Pancreas (tissue), 10 donors: ENCODE measurements around the gene CHD5. TPM values are rescaled to one million over a fixed set of nuclear protein-coding genes. Genes with fewer than 3 reads are reported as not detected.

ENCODE experiments used
- ATAC-seq, 4 donors: fragments of 200-7000 bp; cut with Tn5 transposase; one replicate each; pipeline versions ENCODE4 v1.8.0 to v1.9.1; 2020; ENCODE audit warnings: mild to moderate bottlenecking in 4 of 4, moderate library complexity in 4 of 4
- DNase-seq, 6 donors: peaks; one replicate each; pipeline ENCODE4 v3.0.0-alpha.2; 2020
- FAIRE-seq: peaks from 2 replicates; lab custom pipeline; 2012; peaks lifted over from hg19 to GRCh38; lab: Jason Lieb, UNC
- H3K27ac ChIP-seq, 4 donors: fragments of 200-600 bp; sonication (generic); 1 replicate in 3 of 4; 2 replicates in 1 of 4; pipeline versions ENCODE4 v1.5.0 to v1.8.0; 2020
- H3K27me3 ChIP-seq, 4 donors: fragments of 200-600 bp; one replicate each; pipeline ENCODE4 v1.8.0; 2021
- H3K36me3 ChIP-seq, 3 donors: fragments of 200-600 bp; sonication (generic) in 1 of 3; one replicate each; pipeline versions ENCODE4 v1.5.0 to v1.8.0; 2020 to 2021
- H3K4me1 ChIP-seq, 3 donors: fragments of 200-600 bp; one replicate each; pipeline ENCODE4 v1.8.0; 2021
- H3K4me3 ChIP-seq, 4 donors: fragments of 200-600 bp; sonication (generic) in 2 of 4; one replicate each; pipeline versions ENCODE4 v1.5.0 to v1.8.0; 2020 to 2021
- H3K9me3 ChIP-seq, 4 donors: fragments of 200-600 bp; one replicate each; pipeline ENCODE4 v1.8.0; 2021
- WGBS, 2 donors: extraction: QIAGEN DNeasy Blood & Tissue Kit; methylation state at CpG; one replicate each; pipeline ENCODE4 v1.1.7; 2013; 5-methylcytosine and 5-hydroxymethylcytosine counted together
- intact Hi-C, 3 donors: fragments of 100-400 bp; cut with DNase I; formaldehyde crosslinking; loops; one replicate each; pipeline versions ENCODE4 v1.11.1 to v1.14.2; 2022
- polyA plus RNA-seq, 2 donors: library from polyadenylated mRNA; stranded (reverse); fragments of 200-250 nt; gene quantifications; one replicate each; pipeline ENCODE4 v1.2.3, GENCODE V29; 2013
- total RNA-seq, 6 donors: library from RNA; stranded (reverse); fragmentation: NEBNext Ultra II Directional in 4 of 6; extraction: Animal tissue kit (Norgen Biotek cat#: 25700) in 4 of 6; gene quantifications; one replicate each; pipeline versions ENCODE4 v1.2.1 to v1.2.4, GENCODE V29; 2021 to 2023
- TF ChIP-seq, protein P1 (sequence below), 4 donors: fragments of 200-600 bp; sonication (generic) in 3 of 4; IDR thresholded peaks; one replicate each; pipeline versions ENCODE4 v1.5.0 to v1.8.0; 2021; ENCODE audit warnings: antibody characterized with exemption in 4 of 4
- donor health status: healthy with polysubstance abuse.
- donor health status: DM: no; HTN: no; CAD: no; lungs with moderate emphysema.
- donor health status: DM: no; HTN: no; CAD: no.
- donor health status: control.
- donor health status: control.
- donor health status: Bipolar disorder and iron deficiency.
- donor health status: DM: yes; HTN: yes; CAD: no.
- donor health status: DM: no; HTN: no; CAD: no.
- donor health status: DM: no; HTN: no; CAD: no.
- donor health status: DM: yes; HTN: yes; CAD: no.

CHD5 gene
- total and polyA plus RNA-seq, 8 donors: 0.09 to 2.9 (median 0.40) TPM

DNA sequence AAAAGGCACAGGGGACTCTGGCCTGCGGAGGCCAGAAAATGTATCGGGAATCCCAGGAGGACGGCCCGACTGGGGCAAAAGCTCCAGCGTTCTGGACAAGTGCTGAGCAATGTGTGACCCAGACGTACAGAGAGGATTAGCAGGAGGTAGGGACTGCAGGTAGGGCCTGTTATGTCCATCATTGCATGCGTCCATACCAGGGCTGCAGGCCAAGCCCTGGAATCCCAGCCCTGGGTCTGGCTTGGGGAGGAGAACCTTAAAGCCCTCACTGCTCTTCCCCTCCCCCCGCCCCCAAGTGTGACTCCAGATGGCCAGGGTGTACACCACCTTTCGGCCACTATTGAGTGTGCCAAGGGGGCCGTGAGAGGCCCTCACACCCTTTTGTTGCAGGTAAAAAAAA, 27.8 kb upstream of the CHD5 start:
- FAIRE-seq (no peak), ATAC-seq (no peak), DNase-seq (no peak)
- intact Hi-C loops: no loop called here
- no peak overlapping the region for H3K27ac ChIP-seq
- H3K27me3 ChIP-seq: no peaks in the 10 kb centered on the region
- H3K9me3 ChIP-seq: no peaks in the 10 kb centered on the region
- peaks cover 0 to 3% (median 0%) of the 10 kb centered on the region in 3 donors for H3K4me1 ChIP-seq
- TF ChIP-seq, protein P1, sequence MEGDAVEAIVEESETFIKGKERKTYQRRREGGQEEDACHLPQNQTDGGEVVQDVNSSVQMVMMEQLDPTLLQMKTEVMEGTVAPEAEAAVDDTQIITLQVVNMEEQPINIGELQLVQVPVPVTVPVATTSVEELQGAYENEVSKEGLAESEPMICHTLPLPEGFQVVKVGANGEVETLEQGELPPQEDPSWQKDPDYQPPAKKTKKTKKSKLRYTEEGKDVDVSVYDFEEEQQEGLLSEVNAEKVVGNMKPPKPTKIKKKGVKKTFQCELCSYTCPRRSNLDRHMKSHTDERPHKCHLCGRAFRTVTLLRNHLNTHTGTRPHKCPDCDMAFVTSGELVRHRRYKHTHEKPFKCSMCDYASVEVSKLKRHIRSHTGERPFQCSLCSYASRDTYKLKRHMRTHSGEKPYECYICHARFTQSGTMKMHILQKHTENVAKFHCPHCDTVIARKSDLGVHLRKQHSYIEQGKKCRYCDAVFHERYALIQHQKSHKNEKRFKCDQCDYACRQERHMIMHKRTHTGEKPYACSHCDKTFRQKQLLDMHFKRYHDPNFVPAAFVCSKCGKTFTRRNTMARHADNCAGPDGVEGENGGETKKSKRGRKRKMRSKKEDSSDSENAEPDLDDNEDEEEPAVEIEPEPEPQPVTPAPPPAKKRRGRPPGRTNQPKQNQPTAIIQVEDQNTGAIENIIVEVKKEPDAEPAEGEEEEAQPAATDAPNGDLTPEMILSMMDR (IDR thresholded peaks at IDR 0.05): no peak
- 91 to 92% methylated on average over 10 of the region's 10 CpGs for WGBS, 2 donors
- no peak overlapping the region for H3K4me3 ChIP-seq
- H3K36me3 ChIP-seq: peaks cover 0 to 5% (median 0%) of the 10 kb centered on the region in 3 donors

DNA sequence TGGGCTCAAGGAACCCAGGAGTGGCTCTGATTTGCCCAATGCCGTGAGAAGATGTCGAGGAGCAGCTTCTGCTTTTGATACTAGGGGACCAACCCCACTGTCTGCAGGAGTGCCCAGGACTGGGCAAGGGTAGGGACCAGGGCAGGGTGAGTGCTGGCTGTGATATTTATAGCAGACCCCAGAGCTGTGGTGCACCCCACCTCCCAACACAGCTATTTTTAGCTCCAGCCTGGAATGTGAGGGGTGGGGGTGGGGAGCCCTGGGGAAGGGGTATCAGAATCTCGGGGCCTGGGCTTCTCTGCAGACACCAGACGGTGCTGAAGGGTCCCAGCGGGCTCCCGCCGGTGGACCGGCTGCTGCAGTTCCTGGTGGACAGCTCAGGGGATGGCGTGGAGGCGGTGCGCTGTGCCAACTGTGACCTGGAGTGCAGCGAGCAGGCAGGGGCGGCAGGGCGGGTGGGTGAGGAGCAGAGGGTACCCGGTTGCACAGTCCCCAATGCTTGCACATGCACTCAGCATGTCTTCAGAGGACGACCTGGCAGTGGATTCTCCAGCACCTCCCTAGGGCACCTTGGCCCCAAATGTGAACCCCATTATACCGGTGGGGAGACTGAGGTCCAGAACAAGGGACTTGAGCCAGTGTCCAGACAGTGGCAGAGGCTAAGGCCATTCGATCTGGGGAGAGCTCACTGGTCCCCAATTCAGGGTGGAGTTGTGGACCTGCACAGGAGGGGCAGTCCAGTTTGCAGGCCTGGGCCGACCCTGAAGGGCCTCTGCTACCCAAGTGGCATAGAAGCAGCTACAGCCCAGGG, 27.2 kb upstream of the CHD5 start:
- H3K36me3 ChIP-seq: peaks cover 0 to 5% (median 0%) of the 10 kb centered on the region in 3 donors
- no peaks in the 10 kb centered on the region for H3K9me3 ChIP-seq
- FAIRE-seq (no peak), ATAC-seq (no peak), DNase-seq (peak in 2 of 6 donors; percentile 39 to 57)
- H3K4me3 ChIP-seq: peak overlapping the region in 2 of 4 donors; percentile 59 to 77
- H3K4me1 ChIP-seq: peaks cover 0 to 3% (median 0%) of the 10 kb centered on the region in 3 donors
- TF ChIP-seq, protein P1 (IDR thresholded peaks at IDR 0.05): no peak
- H3K27ac ChIP-seq: no peak overlapping the region
- intact Hi-C loops: no loop called here
- 87 to 88% methylated on average over 15 to 19 of the region's 19 CpGs for WGBS, 2 donors
- no peaks in the 10 kb centered on the region for H3K27me3 ChIP-seq

DNA sequence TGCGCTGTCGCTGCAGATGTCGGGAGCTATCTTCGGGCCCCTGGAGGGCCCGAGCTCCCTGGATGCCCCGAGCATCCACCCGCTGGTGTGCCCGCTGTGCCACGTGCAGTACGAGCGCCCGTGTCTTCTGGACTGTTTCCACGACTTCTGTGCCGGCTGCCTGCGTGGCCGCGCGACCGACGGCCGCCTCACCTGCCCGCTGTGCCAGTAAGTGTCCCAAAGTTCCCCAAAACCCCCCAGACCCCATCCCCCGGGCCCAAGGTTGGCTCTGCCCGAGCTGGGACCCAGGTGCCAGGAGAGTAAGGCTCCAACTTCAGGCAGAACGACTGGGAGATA, 26.4 kb upstream of the CHD5 start:
- no peaks in the 10 kb centered on the region for H3K9me3 ChIP-seq
- TF ChIP-seq, protein P1 (IDR thresholded peaks at IDR 0.05): no peak
- H3K4me3 ChIP-seq: peak overlapping the region; percentile 44 to 77 (median 52)
- ATAC-seq: no peak
- no peak for FAIRE-seq
- H3K27ac ChIP-seq: peak overlapping the region; percentile 79 to 81 (median 80)
- H3K27me3 ChIP-seq: no peaks in the 10 kb centered on the region
- peaks cover 0 to 5% (median 0%) of the 10 kb centered on the region in 3 donors for H3K36me3 ChIP-seq
- no peak for DNase-seq
- peaks cover 0 to 3% (median 0%) of the 10 kb centered on the region in 3 donors for H3K4me1 ChIP-seq
- intact Hi-C loops: no loop called here
- 25 to 35% methylated on average over 25 of the region's 25 CpGs for WGBS, 2 donors

DNA sequence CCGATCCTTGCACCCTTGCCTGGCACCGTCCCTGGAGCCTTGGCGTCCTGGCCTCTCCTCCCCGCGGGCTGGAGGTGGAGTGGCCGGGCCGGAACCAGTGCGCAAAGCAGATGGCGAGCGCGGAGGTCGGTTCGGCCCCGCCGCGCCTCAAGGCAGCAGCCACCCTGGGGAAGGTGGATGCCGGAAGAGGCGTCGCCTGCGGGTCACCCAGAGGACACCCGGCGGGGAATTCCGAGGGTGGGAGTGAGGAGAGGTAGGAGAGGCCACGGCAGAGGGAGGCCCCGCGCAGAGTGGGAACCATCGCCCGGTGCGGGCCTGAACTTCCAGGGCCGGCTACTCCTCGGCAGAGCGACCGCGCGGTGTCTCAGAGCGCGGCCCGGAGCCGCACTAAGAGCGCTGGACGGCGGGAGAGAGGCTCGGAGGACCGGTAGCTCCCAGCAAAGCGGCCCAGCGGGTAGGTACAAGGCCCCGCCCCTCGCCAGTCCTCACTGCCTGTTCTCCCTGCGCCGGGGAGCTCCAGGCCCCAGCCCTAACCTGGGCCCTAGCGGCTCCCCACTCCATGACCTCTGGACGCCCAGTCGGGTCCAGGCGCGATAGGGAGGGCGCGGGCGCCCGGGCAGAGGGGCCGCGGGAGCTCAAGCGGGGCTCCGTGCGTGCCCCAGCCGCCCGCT, 25.9 kb upstream of the CHD5 start, which contains the start of gene RNF207:
Gene RNF207 (plus strand): TSS at position 271 of the 671 bp plus-strand sequence. CDS start 417 bp downstream, outside the sequence.
- TF ChIP-seq, protein P1 (IDR thresholded peaks at IDR 0.05): no peak
- intact Hi-C loops: no loop called here
- H3K9me3 ChIP-seq: no peaks in the 10 kb centered on the region
- peaks cover 0 to 3% (median 0%) of the 10 kb centered on the region in 3 donors for H3K4me1 ChIP-seq
- no peaks in the 10 kb centered on the region for H3K27me3 ChIP-seq
- peaks cover 0 to 1% (median 0%) of the 10 kb centered on the region in 3 donors for H3K36me3 ChIP-seq
- DNase-seq: peak; percentile 68 to 90 (median 72)
- 8% methylated on average over 64 to 66 of the region's 66 CpGs for WGBS, 2 donors
- H3K4me3 ChIP-seq: peak within 1 kb of the TSS; percentile 44 to 77 (median 52)
- no peak for FAIRE-seq
- peak within 1 kb of the TSS; percentile 79 to 81 (median 80) for H3K27ac ChIP-seq
- ATAC-seq: peak; percentile 72 to 86 (median 78)
